Hypothalamus (tissue), 51 donors: ENCODE measurements around the gene RNU1-3.
"Not testable (repeated sequence)": the region's sequence is repeated elsewhere in the genome, so short reads cannot be mapped to it uniquely, and the experiment has no call there.

Experiments
- DNase-seq, 51 donors: peaks; one replicate each; lab custom pipeline; 2025; lab: John Stamatoyannopoulos, UW

The RNU1-3 gene

DNA sequence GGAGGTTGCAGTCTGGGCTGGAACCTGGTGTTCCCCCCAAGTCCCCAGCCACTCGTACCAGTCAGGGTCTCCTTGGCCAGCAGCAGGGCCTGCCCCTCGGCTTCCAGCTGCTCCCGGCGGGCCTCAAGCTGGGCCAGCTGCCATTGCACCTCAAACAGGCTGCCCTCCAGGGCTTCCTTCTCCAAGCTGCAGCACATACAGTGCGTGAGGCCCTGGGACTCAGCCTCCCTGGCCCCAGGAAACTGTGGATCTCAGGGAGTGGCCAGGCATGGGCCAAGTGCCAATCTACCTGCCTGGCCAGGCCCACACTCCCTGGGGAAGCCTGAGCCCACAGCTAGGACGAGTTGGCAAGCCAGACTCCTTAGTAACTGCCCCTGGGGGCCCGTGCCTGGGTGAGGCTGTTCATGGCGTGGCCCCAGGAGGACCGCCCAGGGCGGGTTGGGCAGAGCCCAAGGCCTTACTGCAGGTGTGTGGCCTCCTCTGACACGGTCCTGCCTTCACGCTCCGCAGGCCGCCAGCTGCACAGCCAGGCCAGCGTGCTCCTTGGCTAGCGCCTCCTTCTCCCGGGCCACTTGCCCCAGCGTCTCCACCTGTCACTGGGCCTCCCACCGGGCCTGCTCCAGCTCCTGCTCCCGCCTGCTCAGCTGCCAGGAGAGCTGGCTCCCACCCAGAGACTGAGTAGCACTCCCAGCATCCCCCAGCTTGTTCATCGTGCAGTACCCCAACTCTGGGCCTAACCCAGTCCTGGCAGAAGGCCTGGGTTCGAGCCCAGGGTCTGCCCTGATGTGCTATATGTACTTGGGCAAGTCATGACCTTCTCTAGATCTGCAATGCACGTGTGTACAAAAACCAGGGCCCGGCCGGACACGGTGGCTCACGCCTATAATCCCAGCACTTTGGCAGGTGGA, 42.7 kb downstream of the RNU1-3 start:
- DNase-seq = peak in 2 of 51 donors; percentile 33 to 75

- DNase-seq = not testable (repeated sequence)
Observed at GRCh38 chr1:16623337-16623736, 43.4 kb downstream of the RNU1-3 start.

DNA sequence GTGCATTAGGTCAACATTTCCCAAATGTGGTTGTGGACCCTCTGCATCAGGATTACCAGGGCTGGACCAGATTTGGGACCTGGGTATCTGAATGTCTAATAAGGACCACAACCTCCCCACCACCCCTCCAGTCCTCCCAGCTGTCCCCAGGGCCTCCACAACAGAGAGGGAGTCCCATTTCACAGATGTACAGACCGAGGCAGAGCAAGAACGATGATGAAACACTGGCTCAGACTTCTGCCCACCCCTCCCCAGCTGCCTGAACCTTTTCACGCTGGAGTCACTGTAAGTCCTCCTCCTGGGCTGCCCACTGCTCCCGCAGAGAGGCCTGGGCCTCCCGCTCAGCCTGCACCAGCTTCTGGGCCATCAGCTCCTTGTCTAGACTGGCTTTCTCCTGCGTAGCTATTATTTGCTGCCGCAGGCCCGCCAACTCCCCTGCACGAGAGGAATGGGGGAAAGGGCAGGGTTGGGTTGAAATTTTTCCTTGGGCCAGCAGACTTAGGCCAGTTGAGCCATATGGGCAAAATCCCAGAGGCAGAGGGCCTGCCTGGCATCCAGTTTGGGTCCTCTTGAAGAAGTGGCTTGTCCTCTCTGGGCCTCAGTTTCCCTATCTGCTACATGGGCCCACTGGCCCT, 45.0 kb downstream of the RNU1-3 start:
- not testable (repeated sequence) for DNase-seq

GRCh38 chr1:16621300-16621658, 45.5 kb downstream of the RNU1-3 start:
- DNase-seq = no peak

DNA sequence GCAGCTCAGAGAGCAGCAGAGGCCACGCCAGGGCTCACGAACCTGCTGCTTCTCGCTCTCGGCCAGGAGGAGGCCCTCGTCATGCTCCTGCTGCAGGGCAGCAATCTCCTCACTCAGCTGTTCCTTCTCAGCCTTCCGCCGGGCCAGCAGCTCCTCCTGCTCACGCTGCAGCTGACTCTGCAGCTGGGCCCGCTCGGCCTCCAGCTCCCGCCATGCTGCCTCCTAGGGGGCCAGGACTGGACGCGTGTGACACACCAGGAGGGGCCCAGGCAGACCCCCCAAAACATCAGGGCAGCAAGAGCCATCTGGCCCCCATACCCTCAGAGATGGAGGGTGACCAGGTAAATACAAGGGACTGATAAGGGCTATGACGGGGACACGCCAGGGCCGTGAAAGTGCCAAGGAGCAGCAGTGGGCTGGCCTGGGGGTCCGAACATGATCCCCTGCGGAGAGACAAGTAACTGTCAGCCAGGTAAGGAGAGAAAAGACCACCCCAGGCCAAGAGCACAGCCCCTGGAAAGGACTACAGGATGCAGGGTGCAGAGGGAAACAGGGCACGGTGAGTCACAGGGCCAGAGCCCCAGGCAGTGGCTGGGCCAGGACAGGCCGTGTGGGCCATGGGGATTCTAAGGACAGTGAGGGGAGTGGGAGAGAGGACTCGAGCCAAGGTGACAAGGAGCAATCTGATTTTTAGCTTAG, 46.8 kb downstream of the RNU1-3 start:
- DNase-seq = not testable (repeated sequence)

GRCh38 chr1:16618719-16619118, 48.0 kb downstream of the RNU1-3 start:
- DNase-seq = peak in 11 of 51 donors; percentile 30 to 63 (median 48)

DNA sequence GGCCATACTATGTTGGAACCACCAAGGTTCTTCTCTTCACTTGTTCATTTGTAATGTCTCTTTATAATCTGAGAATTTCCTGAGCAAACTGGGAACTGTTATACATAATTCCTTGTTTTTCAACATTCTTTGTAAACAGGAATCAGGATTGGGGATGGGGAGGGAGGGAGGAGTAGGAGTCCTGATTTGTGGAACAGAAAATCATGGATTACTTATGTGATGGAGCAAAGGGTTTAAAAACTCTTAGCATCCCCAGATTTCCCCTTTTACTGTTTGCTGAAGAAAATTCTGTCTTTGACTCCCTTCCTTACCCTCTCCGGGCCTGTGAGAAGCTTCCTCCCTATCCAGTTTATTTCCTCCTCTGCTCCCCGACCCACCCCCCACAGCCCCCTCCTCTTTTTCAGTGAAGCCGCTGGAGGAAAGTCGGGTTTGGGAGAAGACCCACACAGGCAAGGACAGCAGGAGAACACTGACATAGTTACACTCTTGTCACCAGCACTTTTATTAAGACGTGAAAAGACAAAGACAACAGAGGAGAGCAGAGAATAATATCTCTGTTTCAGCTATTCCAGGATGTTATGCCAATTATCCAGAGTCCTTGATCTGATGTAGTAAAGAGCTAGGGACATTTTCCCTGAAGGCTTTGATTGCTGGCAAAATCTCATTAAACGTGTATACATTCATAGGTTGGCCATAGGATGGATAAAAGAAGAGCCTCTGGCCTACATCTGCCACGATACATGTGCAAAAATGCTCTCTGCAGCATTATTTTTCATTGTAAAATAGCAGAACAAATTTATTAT, 48.8 kb downstream of the RNU1-3 start:
- DNase-seq = peak in 1 of 51 donors; percentile 19

DNA sequence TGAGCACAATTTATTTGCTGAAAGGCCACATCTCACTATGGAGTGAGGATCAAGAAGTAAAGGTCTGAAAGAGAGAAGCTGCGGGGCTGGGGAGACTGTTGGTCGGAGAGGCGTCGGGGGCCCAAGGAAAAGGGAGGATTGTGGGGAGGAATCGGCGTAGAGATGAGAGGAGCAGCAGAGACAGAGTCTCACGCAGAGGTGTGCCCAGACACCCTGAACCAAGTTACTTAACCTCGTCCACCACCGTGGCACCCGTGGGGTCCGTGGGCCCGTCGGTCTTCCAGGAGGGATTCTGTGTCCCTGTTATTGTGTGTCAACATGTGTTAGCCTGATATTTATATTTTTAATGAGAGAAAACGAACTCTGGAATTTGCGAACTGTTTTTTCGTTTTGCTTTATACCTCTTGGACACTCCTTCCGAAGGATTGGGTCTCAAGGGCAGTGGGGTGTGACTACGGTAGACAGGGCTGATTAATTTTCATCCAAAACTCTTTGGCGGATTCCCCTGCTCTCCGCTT, 49.6 kb downstream of the RNU1-3 start:
- DNase-seq = no peak
